NCI-H2196 (cell line): ENCODE measurements around the gene NF2.

Experiments used
- DNase-seq: peaks from one replicate; lab custom pipeline; 2025; ENCODE audit not compliant: unreplicated experiment; lab: John Stamatoyannopoulos, UW

The NF2 gene

DNA sequence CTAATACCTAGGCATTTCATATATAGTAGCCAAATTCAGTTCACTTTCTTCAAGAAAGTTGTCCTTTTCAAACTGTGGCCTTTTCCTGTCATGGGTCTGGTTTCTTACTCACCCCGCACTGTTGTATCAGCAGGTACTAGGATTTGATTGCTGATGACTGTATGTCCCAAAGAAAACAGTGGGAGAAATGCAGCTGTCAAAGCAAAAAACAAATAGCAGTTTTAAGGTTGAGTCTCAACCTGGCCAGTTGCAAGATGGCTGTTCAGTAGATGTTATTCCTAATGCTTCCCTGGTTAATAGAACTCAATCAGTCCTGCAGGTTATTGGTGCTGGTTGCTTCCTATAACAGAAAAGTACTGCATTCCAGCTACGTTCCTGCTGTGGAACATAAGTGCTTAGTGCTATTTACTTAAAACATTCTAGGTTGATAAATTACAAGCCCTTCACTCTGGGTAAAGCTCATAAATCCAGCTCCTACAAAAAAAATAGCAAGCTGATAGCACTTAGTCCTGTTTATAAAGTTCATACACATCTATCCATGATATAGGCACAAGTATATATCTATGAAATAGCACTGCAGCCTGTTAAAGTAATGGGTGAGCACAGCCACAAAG, 26.6 kb downstream of the NF2 start:
- no peak for DNase-seq

DNA sequence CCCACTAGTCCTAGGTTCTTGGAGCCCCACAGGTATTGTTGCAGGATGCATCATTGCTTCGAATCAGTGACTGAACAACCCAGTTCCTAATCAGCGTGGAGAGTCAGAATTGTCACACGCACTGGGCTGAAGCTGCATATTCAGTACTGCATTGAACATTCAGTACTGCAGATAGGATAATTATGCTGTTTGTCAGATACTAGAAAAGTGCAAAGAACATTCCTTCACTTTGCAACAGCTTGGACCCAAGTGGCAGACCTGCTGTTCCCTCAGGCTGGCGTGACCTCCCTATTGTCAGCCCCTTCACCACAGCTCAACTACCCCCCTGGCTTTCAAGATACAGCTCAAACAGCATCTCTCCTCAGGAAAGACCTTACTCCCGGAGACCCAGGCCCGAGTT, 27.6 kb downstream of the NF2 start:
- DNase-seq = no peak

DNA sequence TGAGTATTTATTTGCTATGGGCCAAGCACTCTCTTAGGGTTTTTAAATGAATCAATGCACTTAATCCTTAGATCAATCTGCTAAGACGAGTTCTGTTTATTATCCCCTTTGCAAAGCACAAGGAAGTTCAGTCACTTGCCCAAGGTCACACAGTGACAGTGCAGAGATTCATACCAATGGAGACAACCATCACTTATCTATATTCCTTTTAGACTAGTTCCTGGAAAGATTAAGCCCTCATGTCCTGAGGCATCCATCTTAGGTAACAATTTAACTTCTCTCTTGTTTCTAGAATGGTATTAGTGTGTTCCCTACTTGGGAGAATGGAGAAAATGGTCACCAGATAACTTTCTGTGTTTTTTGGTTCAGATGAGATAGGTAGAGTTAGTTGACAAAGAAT, 28.3 kb downstream of the NF2 start:
- DNase-seq = no peak

DNA sequence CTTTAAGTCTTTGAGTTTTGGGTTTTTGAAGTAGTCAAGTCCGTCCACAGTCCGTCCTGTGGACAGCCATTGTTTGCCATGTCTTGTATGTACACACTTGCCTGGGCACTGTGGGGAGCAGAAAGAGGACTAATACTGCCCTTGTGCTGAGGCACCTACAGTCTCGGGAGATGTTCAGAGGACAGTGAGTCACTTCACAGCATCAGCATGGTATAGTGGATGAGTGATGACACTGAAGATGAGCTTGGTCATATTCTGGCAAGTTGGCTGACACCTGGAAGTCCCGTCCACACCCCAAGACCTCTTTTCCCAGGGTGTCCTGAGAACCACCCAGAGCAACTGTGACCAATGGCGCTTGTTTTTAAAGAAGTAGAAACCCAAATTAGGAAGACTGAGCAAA, 29.2 kb downstream of the NF2 start:
- no peak for DNase-seq

DNA sequence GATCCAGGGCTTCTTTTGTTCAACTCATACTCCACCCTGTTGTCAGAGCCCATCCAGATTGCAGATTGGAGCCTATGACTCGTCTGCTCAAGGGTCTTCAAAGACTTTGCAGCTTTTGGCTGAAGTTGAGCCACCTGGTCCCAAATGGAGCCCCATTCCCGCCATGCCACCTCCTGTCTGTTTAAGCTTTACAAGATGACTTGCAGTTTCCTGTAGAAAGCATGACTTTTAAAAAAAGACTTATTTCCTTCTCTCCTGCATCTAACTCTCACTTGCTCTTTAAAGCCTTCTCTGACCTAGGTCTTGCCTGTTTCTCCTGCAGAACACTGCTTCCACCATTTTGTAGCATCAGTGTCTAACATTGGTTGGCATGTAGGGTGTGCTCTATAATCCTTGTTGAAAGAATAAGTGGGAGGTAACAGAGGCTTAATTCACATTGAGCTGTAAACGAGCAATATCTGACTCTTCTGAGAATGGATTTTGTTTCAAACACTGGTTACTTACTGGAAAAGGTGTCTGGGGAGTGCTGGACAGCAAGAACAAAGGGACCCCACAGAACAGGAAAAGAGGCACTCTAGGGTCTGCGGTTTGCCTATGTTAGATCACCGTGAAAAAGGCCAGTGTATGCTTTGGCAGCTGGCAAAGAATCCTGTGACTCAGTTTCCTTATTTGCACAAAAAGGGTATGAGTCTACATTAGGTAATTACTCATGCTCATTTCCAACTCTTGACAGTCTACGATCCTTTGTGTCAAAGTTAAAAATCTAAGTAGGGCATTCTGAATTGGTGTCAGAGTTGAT, 30.3 kb downstream of the NF2 start:
- DNase-seq = no peak

DNA sequence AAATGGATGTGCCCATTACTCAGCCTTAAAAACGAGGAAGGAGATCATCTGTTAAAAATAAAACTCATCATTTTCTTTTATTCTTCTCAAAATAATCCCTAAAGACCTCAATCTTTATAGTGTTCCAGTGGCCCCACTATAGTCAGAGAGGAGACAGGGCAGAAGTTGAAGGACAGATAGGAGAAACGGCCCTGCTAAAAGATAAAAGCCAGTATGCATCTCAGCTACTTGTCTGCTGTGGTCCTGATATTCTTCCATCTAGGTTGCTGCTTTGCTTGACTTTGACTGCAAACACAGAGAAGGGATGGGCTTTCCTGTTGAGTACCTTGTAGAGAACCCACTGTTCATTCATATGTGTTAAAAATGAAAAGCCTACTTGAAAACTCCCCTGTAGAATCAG, 31.4 kb downstream of the NF2 start:
- DNase-seq = no peak

DNA sequence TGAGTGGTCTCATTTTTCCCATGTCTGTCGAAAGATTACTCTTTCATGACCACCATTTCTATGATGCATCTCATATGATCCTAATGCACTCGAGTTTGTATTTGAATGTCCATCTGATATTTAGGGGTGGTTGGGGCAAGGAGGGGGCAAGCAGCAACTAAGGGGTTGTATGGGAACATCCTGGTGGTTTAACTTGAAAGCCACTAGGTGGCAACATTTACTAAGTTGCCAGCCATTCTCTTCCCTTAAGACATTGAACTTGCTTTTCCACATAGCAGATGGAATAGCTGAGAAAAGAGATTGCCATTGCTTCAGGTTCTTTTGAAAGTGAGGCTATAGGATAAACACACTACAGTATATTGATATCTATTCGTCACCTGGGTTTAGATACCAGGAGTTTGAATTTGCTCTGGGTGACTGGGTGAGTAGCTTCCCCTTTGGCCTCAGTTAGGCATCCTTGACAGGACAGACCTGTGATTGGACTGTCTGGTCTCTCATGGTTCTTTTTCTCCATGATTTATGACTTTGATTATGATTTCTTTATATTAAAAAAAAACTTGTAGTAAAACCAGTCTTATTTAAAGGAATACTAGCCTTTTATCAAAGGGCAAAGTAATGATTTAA, 32.4 kb downstream of the NF2 start:
- peak; percentile 6 for DNase-seq

DNA sequence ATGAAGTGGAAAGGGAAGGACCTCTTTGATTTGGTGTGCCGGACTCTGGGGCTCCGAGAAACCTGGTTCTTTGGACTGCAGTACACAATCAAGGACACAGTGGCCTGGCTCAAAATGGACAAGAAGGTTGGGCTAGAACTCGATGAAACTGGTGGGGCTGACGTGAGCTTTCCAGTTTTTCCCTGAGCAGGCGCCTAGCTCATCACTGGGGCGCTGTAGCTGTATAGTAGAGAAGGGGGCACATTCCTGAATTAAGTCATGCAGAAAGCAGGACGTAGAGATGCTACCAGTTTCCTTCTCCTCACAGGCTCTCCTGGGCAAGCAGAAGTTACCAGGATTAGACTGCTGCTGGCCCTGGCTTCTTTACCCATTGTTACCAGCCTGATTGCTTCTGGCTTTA, 33.3 kb downstream of the NF2 start:
- DNase-seq = no peak

DNA sequence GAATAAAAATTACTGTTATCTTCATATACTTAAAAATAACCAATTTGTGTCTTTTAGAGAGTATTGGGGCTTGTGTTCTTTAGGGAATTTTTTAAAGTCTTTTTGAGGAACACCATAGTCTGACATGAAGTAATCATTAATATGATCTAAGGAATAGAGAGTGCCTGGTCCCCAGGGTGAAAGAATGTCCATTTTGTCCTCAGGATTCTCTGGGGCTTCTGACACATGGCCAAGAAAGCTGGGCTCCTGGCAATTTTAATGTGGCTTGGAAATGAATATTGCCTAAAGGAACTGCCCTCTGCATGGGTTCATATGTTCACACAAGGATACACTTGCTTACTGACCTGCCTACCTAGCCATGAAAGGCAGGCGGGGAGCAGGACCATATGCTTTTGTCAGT, 33.7 kb downstream of the NF2 start:
- no peak for DNase-seq

DNA sequence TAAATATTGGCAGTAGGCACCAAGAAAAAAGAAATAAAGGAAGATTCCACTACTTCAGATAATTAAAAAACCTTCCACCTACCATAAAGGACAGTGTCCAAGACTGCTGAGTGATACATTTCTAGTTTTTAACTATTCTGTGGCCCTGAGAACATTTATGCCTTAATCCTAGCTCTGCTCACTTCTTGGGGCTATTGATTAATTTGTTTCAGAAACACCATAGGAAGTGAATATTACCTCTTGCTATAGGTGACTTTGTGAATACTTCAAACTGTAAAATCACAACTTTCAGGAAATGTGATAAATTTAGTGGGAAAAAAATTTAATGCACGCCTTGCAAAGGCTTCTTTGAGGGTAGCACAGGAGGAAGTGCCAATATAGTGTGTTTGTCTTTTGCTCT, 35.2 kb downstream of the NF2 start:
- DNase-seq = no peak

DNA sequence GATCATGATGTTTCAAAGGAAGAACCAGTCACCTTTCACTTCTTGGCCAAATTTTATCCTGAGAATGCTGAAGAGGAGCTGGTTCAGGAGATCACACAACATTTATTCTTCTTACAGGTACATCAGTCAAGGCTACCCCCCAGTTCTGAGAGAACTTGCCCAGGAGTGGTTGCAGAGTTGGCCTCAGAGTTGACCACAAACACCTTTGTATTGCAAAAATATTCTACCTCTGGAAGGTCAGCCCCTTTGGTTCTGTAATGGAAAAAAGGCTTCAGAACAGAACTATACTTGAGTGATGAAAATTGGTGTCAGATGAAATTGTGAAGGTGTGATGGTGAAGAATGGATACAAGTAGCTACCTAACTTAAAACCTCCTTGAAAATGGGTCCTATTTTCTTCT, 35.7 kb downstream of the NF2 start:
- no peak for DNase-seq

DNA sequence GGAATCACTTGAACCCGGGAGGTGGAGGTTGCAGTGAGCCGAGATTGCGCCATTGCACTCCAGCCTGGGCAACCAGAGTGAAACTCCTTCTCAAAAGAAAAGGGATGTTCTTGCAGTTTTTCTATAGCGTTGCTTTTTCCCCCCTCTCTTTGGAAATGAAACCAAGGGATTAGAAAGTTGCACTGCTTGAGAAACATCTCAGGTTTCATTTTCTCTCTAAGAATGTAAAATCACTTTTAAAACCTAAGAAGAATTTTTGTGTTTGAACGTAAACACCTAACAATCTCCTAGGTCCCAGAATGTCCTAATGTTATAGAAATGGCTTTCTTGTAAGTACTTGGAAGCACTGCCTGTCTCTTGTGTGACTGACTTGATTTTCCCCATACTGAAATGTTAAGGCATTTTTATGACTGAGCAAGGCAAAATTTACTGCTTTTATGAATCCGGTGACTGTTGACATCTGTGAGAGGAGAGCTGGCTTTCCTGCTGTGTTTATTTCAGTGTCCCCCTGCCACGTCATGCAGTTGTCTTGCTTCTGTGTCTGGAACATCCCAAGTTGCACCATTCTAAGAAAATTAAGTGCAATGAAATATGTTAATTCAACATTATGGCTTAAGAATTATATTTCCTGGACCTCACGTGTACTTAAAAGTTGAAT, 37.7 kb downstream of the NF2 start:
- DNase-seq = no peak

DNA sequence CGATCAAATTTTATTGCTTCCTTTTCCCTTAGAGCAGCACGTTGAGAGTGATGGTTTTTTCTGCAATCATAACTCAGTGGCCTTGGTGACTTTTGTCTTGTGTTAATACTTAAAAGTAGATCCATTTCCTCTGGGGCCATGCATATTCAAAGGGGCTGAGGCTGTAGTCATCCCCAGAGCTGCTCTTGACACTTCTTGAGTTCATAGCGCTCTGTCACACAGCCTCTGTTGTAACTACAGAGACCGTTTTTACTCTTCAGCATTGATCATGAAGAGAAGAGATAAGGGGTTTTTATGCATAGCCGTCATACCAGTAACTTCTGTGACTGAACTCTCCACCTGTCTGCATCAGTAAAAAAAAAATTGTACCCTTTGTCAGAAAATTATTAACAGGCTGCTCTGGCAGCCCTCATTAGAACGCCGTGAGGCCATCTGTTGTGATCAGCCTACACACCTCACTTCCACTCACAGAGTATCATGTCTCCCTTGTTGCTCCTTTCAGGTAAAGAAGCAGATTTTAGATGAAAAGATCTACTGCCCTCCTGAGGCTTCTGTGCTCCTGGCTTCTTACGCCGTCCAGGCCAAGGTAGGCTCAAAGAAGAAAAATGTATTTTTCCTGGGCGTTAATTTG, 38.4 kb downstream of the NF2 start:
- DNase-seq = no peak

DNA sequence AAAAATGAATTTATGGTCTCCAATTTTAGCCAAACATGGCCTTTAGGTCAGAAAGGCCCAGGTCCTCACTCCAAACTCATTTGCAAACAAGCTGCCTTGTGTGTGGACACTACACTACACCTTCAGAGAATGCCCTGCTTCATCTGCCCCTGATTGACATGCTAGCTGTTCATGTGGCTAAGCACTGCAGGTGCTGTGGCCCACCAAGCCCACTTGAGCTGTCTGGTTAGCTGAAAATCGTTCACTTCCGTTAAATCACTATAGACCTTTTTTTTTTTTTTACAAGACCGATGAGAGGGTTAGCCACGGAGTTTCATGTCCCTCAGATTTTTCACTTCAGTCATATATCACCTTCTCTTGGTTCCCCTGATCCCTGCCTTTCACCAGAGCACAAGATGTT, 39.3 kb downstream of the NF2 start:
- DNase-seq = no peak

DNA sequence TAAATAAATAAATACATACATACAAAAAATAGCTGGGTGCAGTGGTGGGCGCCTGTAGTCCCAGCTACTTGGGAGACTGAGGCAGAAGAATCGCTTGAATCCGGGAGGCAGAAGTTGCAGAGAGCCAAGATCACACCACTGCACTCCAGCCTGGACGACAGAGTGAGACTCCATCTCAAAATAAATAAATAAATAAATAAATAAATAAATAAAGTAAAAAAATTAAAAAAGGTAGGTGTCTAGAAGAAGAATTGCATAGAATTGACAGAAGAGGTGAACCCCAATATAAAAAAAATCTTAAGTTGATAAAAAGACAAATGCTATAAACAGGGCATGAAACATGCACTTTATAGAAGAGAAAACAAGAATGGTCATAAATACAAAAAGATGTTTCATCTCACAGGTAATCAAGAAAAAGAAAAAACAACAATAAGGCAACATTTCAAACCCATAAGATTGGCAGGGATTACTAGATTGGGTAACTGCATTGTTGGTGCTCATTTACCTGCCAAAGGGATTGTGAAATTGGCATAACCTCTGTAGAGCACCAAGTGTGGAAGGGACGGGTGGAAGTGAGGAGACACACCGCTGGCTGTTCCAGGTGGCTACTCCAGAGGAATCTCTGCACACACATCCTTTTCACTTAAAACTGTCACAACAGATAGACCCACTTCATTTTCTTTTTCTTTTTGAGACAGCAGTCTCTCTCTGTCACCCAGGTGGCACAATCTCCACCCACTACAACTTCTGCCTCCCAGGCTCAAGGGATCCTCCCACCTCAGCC, 44.7 kb downstream of the NF2 start:
- DNase-seq = no peak

DNA sequence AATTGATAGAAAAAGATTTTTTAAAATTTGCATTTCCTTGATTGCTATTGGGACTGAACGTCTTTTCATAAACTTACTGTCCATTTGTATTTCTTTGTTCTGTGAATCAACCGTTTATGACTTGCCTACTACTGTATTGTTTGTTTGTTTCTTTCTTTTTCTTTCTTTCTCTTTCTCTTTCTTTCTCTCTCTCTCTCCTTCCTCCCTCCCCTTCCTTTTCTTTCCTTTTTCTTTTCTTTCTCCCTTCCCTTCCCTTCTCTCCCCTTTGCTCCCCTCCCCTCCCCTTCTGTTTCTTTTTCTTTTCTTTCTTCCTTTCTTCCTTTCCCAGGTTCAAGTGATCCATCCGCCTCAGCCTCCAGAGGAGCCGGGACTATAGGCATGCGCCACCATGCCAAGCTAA, 46.9 kb downstream of the NF2 start:
- DNase-seq = no peak

DNA sequence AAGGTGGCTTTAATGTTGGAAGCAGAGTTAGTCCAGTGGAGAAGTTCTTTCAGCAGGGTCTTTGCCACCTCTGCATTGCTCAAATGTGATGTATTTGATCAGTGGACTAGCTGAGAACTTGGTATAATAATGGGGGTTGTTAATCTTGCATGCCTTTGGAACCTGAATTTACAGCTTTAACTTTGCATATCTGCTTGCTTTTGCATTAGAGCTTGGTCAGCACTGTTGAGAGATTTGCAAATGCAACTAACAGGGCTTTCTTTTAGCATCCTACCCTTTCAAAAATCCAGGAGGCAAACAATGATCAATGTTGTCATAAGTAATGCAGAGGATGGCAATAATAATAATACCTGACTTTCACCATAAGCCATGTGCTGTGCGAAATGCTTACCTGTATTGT, 48.2 kb downstream of the NF2 start:
- no peak for DNase-seq

DNA sequence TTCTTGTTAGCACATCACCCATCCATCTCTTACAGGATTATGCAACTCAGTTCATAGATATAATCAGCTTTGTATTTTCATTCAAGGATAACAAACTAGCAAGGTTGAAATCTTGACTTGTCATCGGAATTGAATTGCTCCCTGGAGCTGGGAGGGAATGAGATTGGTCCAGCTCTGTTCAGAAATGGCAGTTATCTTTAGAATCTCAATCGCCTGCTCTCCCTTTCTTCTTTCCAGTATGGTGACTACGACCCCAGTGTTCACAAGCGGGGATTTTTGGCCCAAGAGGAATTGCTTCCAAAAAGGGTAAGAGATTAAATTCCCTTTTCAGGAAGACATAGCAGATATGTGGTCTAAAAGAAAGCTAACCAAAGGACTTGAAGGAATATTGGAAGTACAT, 51.0 kb downstream of the NF2 start:
- DNase-seq = no peak

DNA sequence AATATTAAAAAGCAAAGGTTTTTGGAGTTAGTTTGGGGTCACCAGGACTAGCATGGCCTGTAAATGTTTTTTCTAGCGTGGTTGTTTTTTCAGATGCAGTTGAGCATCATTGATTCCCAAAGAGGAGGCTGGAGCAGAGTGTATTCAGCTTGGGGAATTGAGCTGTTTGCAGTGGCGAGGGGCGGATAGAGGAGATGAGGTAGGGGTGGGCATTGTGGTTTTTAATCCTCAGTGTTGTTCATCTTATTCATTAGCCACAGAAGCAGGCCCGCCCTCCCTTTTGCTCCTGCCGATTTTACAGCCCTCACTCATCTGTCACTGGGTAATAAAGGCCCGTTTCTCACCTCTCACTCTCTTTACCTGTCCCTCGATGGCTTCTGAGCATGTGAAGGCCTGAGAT, 51.4 kb downstream of the NF2 start:
- no peak for DNase-seq

DNA sequence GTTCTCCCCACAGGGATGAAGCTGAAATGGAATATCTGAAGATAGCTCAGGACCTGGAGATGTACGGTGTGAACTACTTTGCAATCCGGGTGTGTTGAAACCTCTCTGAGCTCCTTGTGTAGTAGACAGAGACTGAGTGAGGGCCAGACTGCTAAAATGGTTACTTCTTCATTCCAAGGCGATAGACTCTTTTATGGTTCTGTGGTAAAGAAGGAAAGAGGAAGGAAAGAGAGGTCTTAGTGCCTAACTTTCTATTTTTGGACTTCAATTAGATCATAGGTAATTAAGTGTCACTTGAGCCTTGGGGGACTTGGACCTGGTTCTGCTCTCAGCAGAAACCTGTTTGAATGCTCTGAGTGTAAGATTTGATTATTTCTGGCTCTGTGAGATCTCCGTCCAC, 54.7 kb downstream of the NF2 start:
- DNase-seq = no peak

DNA sequence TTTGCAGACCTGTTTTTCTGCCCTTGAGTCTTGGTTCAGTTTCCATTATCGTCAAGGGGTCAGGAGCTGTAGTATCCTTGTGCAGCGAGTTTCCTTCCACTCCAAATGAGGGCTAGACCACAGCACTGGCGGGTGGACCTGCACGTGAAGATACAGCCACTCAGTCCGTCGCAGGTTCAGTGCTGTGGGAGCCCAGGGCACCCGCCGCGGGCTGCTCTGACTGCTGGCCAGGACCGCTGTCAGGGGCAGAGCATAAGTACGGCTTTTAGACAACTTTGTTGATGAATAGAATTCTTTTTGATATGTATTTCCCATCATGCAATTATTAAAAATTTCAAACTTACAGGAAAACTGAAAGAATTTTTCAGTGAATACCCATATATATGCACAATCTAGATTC, 56.6 kb downstream of the NF2 start:
- DNase-seq = no peak
